H1 (cell line): ENCODE results near the gene CTTNBP2NL. TPM values are rescaled to one million over a fixed set of nuclear protein-coding genes. Genes with fewer than 3 reads are reported as not detected.

ENCODE experiments used
- CTCF ChIA-PET: fragments of 300-600 bp; sonication (Branson Sonifier 250); formaldehyde crosslinking; loops from one replicate; lab custom pipeline; 2021; ENCODE audit not compliant: partially characterized antibody; lab: Charles Lee
- POLR2A ChIA-PET: fragments of 300-600 bp; sonication (Branson Sonifier 250); formaldehyde crosslinking; loops from one replicate; lab custom pipeline; 2021; ENCODE audit warnings: inconsistent platforms; ENCODE audit not compliant: partially characterized antibody; lab: Charles Lee
- DNase-seq, 2 experiments: peaks; one replicate each; pipeline versions ENCODE4 v3.0.0 to v3.0.0-alpha.2; 2010 to 2022; ENCODE audit warnings: low spot score in 2 of 2, low read depth in 1 of 2, mixed read lengths in 1 of 2
- FAIRE-seq: peaks from 2 replicates; lab custom pipeline; 2011; peaks lifted over from hg19 to GRCh38; lab: Jason Lieb, UNC
- H2AFZ ChIP-seq: 2 replicates; pipeline ENCODE4 v1.8.1; 2012; ENCODE audit warnings: low read length, inconsistent platforms
- H2AK5ac ChIP-seq: 2 replicates; pipeline ENCODE4 v1.6.1; 2013; ENCODE audit warnings: low read depth, low read length
- H2BK120ac ChIP-seq: replicated peaks from 2 replicates; pipeline ENCODE3; 2013; ENCODE audit warnings: low read depth, low read length, inconsistent platforms
- H2BK12ac ChIP-seq: 2 replicates; pipeline ENCODE4 v1.6.1; 2013; ENCODE audit warnings: low read depth, low read length
- H2BK15ac ChIP-seq: 2 replicates; pipeline ENCODE4 v1.6.1; 2013; ENCODE audit warnings: low read length
- H2BK20ac ChIP-seq: 2 replicates; pipeline ENCODE4 v1.6.1; 2013; ENCODE audit warnings: low read length
- H2BK5ac ChIP-seq: 2 replicates; pipeline ENCODE4 v1.6.1; 2013; ENCODE audit warnings: low read depth, low read length
- H3K14ac ChIP-seq: 2 replicates; pipeline ENCODE4 v1.6.1; 2013; ENCODE audit warnings: inconsistent platforms; ENCODE audit not compliant: insufficient read length
- H3K18ac ChIP-seq: 2 replicates; pipeline ENCODE4 v1.6.1; 2013; ENCODE audit warnings: low read length; ENCODE audit errors: extremely low read depth
- H3K23ac ChIP-seq: 2 replicates; pipeline ENCODE4 v1.6.1; 2013; ENCODE audit warnings: inconsistent platforms; ENCODE audit not compliant: insufficient read length
- H3K23me2 ChIP-seq: 2 replicates; pipeline ENCODE4 v1.6.1; 2013; ENCODE audit warnings: low read depth, low read length
- H3K27ac ChIP-seq: 2 replicates; pipeline ENCODE4 v1.6.1; 2011; ENCODE audit warnings: low read depth, low read length, inconsistent platforms
- H3K27me3 ChIP-seq, 4 experiments: replicated peaks in 1 of 4; 1 replicate in 1 of 4; 2 replicates in 3 of 4; pipeline versions ENCODE4 v1.6.1 to v1.8.1; 2011 to 2013; ENCODE audit warnings: low read length in 3 of 4, mild to moderate bottlenecking in 3 of 4, inconsistent platforms in 2 of 4, mixed read lengths in 2 of 4, moderate library complexity in 1 of 4; ENCODE audit not compliant: control insufficient read depth in 3 of 4, insufficient read depth in 3 of 4; ENCODE audit errors: extremely low read depth in 1 of 4
- H3K36me3 ChIP-seq, 4 experiments: 2 replicates each; pipeline versions ENCODE4 v1.6.1 to v1.8.1; 2011 to 2013; ENCODE audit warnings: mild to moderate bottlenecking in 4 of 4, low read length in 3 of 4, moderate library complexity in 2 of 4, control low read depth in 1 of 4, inconsistent platforms in 1 of 4; ENCODE audit not compliant: insufficient read depth in 4 of 4, control insufficient read depth in 2 of 4
- H3K4ac ChIP-seq: replicated peaks from 2 replicates; pipeline ENCODE3; 2013; ENCODE audit warnings: low read length, low read depth, mixed read lengths, inconsistent platforms; ENCODE audit not compliant: insufficient read length
- H3K4me1 ChIP-seq, 4 experiments: replicated peaks in 1 of 4; 1 replicate in 1 of 4; 2 replicates in 3 of 4; pipeline versions ENCODE4 v1.6.1 to v1.8.1; 2011 to 2013; ENCODE audit warnings: low read length in 3 of 4, inconsistent platforms in 2 of 4, mixed read lengths in 1 of 4; ENCODE audit not compliant: insufficient read depth in 4 of 4, control insufficient read depth in 3 of 4
- H3K4me2 ChIP-seq, 2 experiments: 2 replicates each; pipeline versions ENCODE4 v1.6.1 to v1.8.1; 2011 to 2013; ENCODE audit warnings: low read depth in 2 of 2, low read length in 2 of 2, control low read depth in 1 of 2, inconsistent platforms in 1 of 2, mild to moderate bottlenecking in 1 of 2; ENCODE audit not compliant: insufficient read depth in 1 of 2
- H3K4me3 ChIP-seq, 4 experiments: fragments of 200-600, 300-600 bp in 1 of 4; sonication (generic), shearing (Covaris generic), sonication (Bioruptor Twin) in 1 of 4; 2 replicates each; pipeline versions ENCODE4 v1.5.1 to v1.8.1; 2011 to 2016; ENCODE audit warnings: low read length in 4 of 4, low read depth in 3 of 4, control low read depth in 2 of 4, inconsistent platforms in 2 of 4, mild to moderate bottlenecking in 2 of 4, mixed read lengths in 1 of 4, moderate library complexity in 1 of 4; ENCODE audit not compliant: insufficient read depth in 2 of 4; ENCODE audit errors: extremely low read depth in 1 of 4
- H3K56ac ChIP-seq: replicated peaks from 2 replicates; pipeline ENCODE3; 2013; ENCODE audit warnings: low read depth, mild to moderate bottlenecking, mixed read lengths, low read length, inconsistent platforms; ENCODE audit not compliant: insufficient read length
- H3K79me1 ChIP-seq: 2 replicates; pipeline ENCODE4 v1.6.1; 2013; ENCODE audit warnings: low read depth, low read length, control low read depth
- H3K79me2 ChIP-seq, 2 experiments: 2 replicates each; pipeline versions ENCODE4 v1.6.1 to v1.8.1; 2012 to 2013; ENCODE audit warnings: low read length in 2 of 2, mild to moderate bottlenecking in 2 of 2, inconsistent platforms in 1 of 2; ENCODE audit not compliant: insufficient read depth in 2 of 2, control insufficient read depth in 1 of 2
- H3K9ac ChIP-seq, 4 experiments: replicated peaks in 1 of 4; 1 replicate in 1 of 4; 2 replicates in 3 of 4; pipeline versions ENCODE4 v1.6.1 to v1.8.1; 2011 to 2013; ENCODE audit warnings: low read depth in 3 of 4, low read length in 3 of 4, control low read depth in 2 of 4, mild to moderate bottlenecking in 2 of 4, moderate library complexity in 2 of 4, inconsistent platforms in 1 of 4; ENCODE audit errors: extremely low read depth in 1 of 4
- H3K9me3 ChIP-seq, 2 experiments: 2 replicates each; pipeline versions ENCODE4 v1.6.1 to v1.8.1; 2012 to 2013; ENCODE audit warnings: mild to moderate bottlenecking in 2 of 2, moderate library complexity in 2 of 2, control low read depth in 1 of 2, inconsistent platforms in 1 of 2, low read depth in 1 of 2, low read length in 1 of 2, mixed read lengths in 1 of 2; ENCODE audit not compliant: insufficient read depth in 2 of 2
- H4K20me1 ChIP-seq, 2 experiments: replicated peaks in 1 of 2; 2 replicates each; pipeline versions ENCODE3 to v1.8.1; 2011 to 2013; ENCODE audit warnings: inconsistent platforms in 2 of 2, low read length in 2 of 2, mild to moderate bottlenecking in 1 of 2; ENCODE audit not compliant: insufficient read depth in 2 of 2, control insufficient read depth in 1 of 2
- H4K5ac ChIP-seq: 2 replicates; pipeline ENCODE4 v1.6.1; 2013; ENCODE audit warnings: low read length, low read depth, mixed read lengths, inconsistent platforms; ENCODE audit not compliant: insufficient read length
- H4K8ac ChIP-seq: 2 replicates; pipeline ENCODE4 v1.8.0; 2013; ENCODE audit warnings: mild to moderate bottlenecking, moderate library complexity, low read length, inconsistent platforms; ENCODE audit not compliant: insufficient read depth; ENCODE audit errors: extremely low read depth
- H4K91ac ChIP-seq: replicated peaks from 2 replicates; pipeline ENCODE3; 2013; ENCODE audit warnings: low read length, mixed read lengths, inconsistent platforms; ENCODE audit not compliant: insufficient read length
- ASH2L ChIP-seq: fragments of 200-600, 300-600 bp; sonication (generic); IDR thresholded peaks from one replicate; pipeline ENCODE4 v1.7.1; 2017; ENCODE audit warnings: low read length
- CBX8 ChIP-seq: fragments of 300-800, 300-1000 bp; sonication (generic); IDR thresholded peaks from 2 replicates; pipeline ENCODE4 v1.7.1; 2016; ENCODE audit warnings: low read depth, low read length, borderline replicate concordance
- EP300 ChIP-seq, 2 experiments: IDR thresholded peaks; 1 replicate in 1 of 2; 2 replicates in 1 of 2; pipeline ENCODE4 v1.6.1; 2011 to 2012; ENCODE audit warnings: low read depth in 2 of 2, low read length in 2 of 2, mild to moderate bottlenecking in 2 of 2, borderline replicate concordance in 1 of 2, inconsistent platforms in 1 of 2, moderate library complexity in 1 of 2
- HDAC6 ChIP-seq: IDR thresholded peaks from one replicate; pipeline ENCODE4 v1.7.1; 2012; ENCODE audit warnings: low read depth, mild to moderate bottlenecking, inconsistent platforms, low read length, moderate library complexity
- KDM1A ChIP-seq: fragments of 200-600, 300-600 bp; sonication (generic); IDR thresholded peaks from 2 replicates; pipeline ENCODE4 v1.7.1; 2016; ENCODE audit warnings: mild to moderate bottlenecking, low read length, borderline replicate concordance
- PHF8 ChIP-seq: fragments of 200-600 bp; sonication (generic); conservative IDR thresholded peaks from 2 replicates; pipeline ENCODE4 v1.7.1; 2012; ENCODE audit warnings: low read depth, mild to moderate bottlenecking, inconsistent platforms, low read length, moderate library complexity
- RAD21 ChIP-seq, 2 experiments: IDR thresholded peaks in 1 of 2; conservative IDR thresholded peaks in 1 of 2; 2 replicates each; pipeline ENCODE4 v1.6.1; 2011; ENCODE audit warnings: low read depth in 2 of 2, low read length in 2 of 2, improper control_type of control experiment in 1 of 2, inconsistent platforms in 1 of 2, mild to moderate bottlenecking in 1 of 2, moderate library complexity in 1 of 2
- SIX5 ChIP-seq: IDR thresholded peaks from 2 replicates; pipeline ENCODE4 v1.6.1; 2011; ENCODE audit warnings: mild to moderate bottlenecking, low read depth, low read length
- TAF7 ChIP-seq: optimal IDR thresholded peaks from 2 replicates; pipeline ENCODE3; 2011; ENCODE audit warnings: low read depth, mild to moderate bottlenecking, inconsistent platforms, low read length, moderate library complexity, borderline replicate concordance
- WGBS, 2 experiments: shearing (Covaris generic) in 1 of 2; methylation state at CpG; one replicate each; pipeline versions ENCODE4 v1.1.6 to v1.1.7; 2013 to 2015; ENCODE audit warnings: low lambda C conversion rate in 2 of 2, mixed read lengths in 2 of 2, inconsistent platforms in 1 of 2, low coverage in 1 of 2, missing lambda C conversion rate in 1 of 2; ENCODE audit not compliant: insufficient replicate concordance in 2 of 2, insufficient coverage in 1 of 2, insufficient read length in 1 of 2; ENCODE audit errors: extremely low coverage in 1 of 2, missing lambda C conversion rate in 1 of 2; 5-methylcytosine and 5-hydroxymethylcytosine counted together
- polyA plus RNA-seq, 7 experiments: library from polyadenylated mRNA; depleted of rRNA in 3 of 7; stranded (reverse) in 5 of 7; unstranded in 2 of 7; fragments of >200 nt in 5 of 7; fragments of 200-250 nt in 2 of 7; gene quantifications; 1 replicate in 5 of 7; 2 replicates in 1 of 7; 4 replicates in 1 of 7; pipeline versions ENCODE4 v1.2.1 to v1.2.3, GENCODE V29; 2011 to 2013; ENCODE audit warnings: missing spikeins in 2 of 7, mixed read lengths in 2 of 7
- total RNA-seq: library from RNA; stranded (reverse); fragmentation: NEBNext Ultra II Directional; extraction: Animal tissue kit (Norgen Biotek cat#: 25700); gene quantifications from 2 replicates; pipeline ENCODE4 v1.2.1, GENCODE V29; 2021
- TF ChIP-seq, protein P1 (sequence below), 3 experiments: IDR thresholded peaks; 1 replicate in 2 of 3; 2 replicates in 1 of 3; pipeline versions ENCODE4 v1.5.1 to v1.6.1; 2011; ENCODE audit warnings: low read length in 3 of 3, mild to moderate bottlenecking in 3 of 3, inconsistent platforms in 2 of 3, low read depth in 1 of 3, moderate library complexity in 1 of 3; ENCODE audit not compliant: insufficient read depth in 1 of 3; ENCODE audit errors: control extremely low read depth in 1 of 3

CTTNBP2NL gene
- total and polyA plus RNA-seq, 2 of the 8 experiments (the other 6 are each of a cell fraction or from before 2014, with no cell fraction given) = 6.4 to 35.1 TPM

DNA sequence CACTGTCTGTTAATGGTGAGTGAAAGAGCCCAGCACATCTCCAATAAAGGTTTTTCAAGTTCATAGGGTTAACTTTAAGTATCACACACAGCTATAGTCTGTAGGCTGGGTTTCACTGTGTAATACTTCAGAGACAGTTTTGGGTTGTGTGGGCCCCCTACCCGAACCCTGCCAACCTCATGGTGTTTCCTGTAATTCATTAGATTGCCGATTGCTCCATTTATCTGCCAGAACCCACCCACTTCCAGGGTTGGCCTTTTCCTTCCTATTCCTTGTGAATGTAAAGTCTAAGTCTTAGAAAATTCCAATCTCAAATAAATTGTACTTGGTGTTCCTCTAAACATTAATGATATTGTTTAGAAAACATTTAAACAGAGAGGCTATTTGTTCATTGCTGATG is 43.6 kb downstream of the CTTNBP2NL start:
- CTCF ChIA-PET = interaction anchor here (2.1 kb wide), 1 partner anchor 27 kb away, joined by 5 read pairs; no protein-coding TSS in a partner anchor
- TF ChIP-seq EP300 (IDR thresholded peaks at IDR 0.05; ENCODE audit: borderline replicate concordance in 1 of 2, low read depth in 2 of 2, low read length in 2 of 2) = no peak
- TF ChIP-seq HDAC6 = no peak
- no peak for TF ChIP-seq RAD21 (IDR thresholded peaks at IDR 0.05 in 1 of 2, conservative IDR thresholded peaks at IDR 0.05 in 1 of 2; ENCODE audit: low read depth in 2 of 2, low read length in 2 of 2)
- TF ChIP-seq, protein P1, sequence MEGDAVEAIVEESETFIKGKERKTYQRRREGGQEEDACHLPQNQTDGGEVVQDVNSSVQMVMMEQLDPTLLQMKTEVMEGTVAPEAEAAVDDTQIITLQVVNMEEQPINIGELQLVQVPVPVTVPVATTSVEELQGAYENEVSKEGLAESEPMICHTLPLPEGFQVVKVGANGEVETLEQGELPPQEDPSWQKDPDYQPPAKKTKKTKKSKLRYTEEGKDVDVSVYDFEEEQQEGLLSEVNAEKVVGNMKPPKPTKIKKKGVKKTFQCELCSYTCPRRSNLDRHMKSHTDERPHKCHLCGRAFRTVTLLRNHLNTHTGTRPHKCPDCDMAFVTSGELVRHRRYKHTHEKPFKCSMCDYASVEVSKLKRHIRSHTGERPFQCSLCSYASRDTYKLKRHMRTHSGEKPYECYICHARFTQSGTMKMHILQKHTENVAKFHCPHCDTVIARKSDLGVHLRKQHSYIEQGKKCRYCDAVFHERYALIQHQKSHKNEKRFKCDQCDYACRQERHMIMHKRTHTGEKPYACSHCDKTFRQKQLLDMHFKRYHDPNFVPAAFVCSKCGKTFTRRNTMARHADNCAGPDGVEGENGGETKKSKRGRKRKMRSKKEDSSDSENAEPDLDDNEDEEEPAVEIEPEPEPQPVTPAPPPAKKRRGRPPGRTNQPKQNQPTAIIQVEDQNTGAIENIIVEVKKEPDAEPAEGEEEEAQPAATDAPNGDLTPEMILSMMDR (IDR thresholded peaks at IDR 0.05; ENCODE audit: control extremely low read depth in 1 of 3, insufficient read depth in 1 of 3, low read depth in 1 of 3, low read length in 3 of 3) = no peak
- no peak for TF ChIP-seq KDM1A
- no peak for TF ChIP-seq CBX8
- TF ChIP-seq SIX5 = no peak
- TF ChIP-seq TAF7 = no peak
- no peak for TF ChIP-seq ASH2L
- TF ChIP-seq PHF8 = no peak
- no peak overlapping the region for H3K9ac ChIP-seq
- H3K27me3 ChIP-seq = no peaks in the 10 kb centered on the region
- H2BK12ac ChIP-seq = no peak overlapping the region
- H3K36me3 ChIP-seq = peaks cover 0 to 3% (median 1%) of the 10 kb centered on the region in 4 experiments; a peak in 3 of 8 replicates
- H3K27ac ChIP-seq = no peak overlapping the region
- no peak overlapping the region for H3K14ac ChIP-seq
- no peak overlapping the region for H3K18ac ChIP-seq
- H4K8ac ChIP-seq = no peak overlapping the region
- POLR2A ChIA-PET = interaction anchor here (0.6 to 0.8 kb wide), 2 partner anchors 12 to 97 kb away, joined by 3 to 4 read pairs; no protein-coding TSS in a partner anchor
- no peak overlapping the region for H2BK5ac ChIP-seq
- H3K56ac ChIP-seq = no peak overlapping the region
- no peak overlapping the region for H2BK15ac ChIP-seq
- no peak overlapping the region for H3K4ac ChIP-seq
- H3K4me2 ChIP-seq = no peak overlapping the region
- H4K91ac ChIP-seq = no peak overlapping the region
- H4K20me1 ChIP-seq = peaks cover 0 to 2% of the 10 kb centered on the region in 2 experiments
- H3K4me1 ChIP-seq = no peaks in the 10 kb centered on the region
- H3K79me1 ChIP-seq = no peaks in the 10 kb centered on the region
- H3K4me3 ChIP-seq = no peak overlapping the region
- H3K9me3 ChIP-seq = no peaks in the 10 kb centered on the region
- H3K23ac ChIP-seq = no peak overlapping the region
- FAIRE-seq (no peak), DNase-seq (no peak)
- peaks cover 0 to 18% of the 10 kb centered on the region in 2 experiments; a peak in 2 of 4 replicates for H3K79me2 ChIP-seq
- H3K23me2 ChIP-seq = no peaks in the 10 kb centered on the region
- 89% methylated on average over 2 of the region's 2 CpGs; no CpG with 5 or more reads in 1 of the 2 experiments for WGBS, 2 experiments
- H2BK20ac ChIP-seq = no peak overlapping the region
- H2BK120ac ChIP-seq = no peak overlapping the region
- no peak overlapping the region for H2AFZ ChIP-seq
- H2AK5ac ChIP-seq = no peak overlapping the region
- H4K5ac ChIP-seq = no peak overlapping the region
